ENCODE data around the gene DDX18. TPM values are rescaled to one million over a fixed set of nuclear protein-coding genes. Genes with fewer than 3 reads are reported as not detected.
"Not testable (repeated sequence)": the region's sequence is repeated elsewhere in the genome, so short reads cannot be mapped to it uniquely, and the experiment has no call there.

DDX18 gene
- total RNA-seq, 4 donors from 2014 or later: 37.3 to 64.1 (median 47.8) TPM

DNA sequence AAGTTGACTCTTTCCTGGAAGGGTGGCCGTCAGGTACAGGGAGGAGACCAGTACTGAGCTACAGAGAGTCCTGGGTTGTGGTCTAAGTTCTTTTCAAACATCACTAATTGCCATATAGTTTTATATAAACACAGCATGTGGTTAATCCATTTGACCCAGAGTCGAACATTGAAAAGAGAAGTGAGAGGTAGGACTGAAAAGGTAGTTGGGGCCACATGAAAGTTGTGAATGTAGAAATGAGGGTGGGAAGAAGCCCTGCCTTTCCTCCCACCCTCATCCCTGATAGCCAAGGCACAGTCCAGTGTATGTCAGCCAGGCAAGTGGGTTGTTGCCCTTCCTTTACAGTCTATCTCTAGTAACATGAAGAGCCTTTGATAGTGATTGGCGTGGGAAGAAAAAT, 4.4 kb downstream of the DDX18 start:
- H3K27ac ChIP-seq: no peak overlapping the region
- H3K27me3 ChIP-seq: no peaks in the 10 kb centered on the region
- no peak overlapping the region for H3K4me3 ChIP-seq
- H3K9me3 ChIP-seq: no peaks in the 10 kb centered on the region
- H3K4me1 ChIP-seq: peaks cover 8 to 29% (median 9%) of the 10 kb centered on the region in 3 donors
- 94 to 95% methylated on average over 2 of the region's 3 CpGs for WGBS, 2 donors (ENCODE audit: low coverage in 1 of 2)
- TF ChIP-seq POLR2AphosphoS5 (IDR thresholded peaks at IDR 0.05) (no peak), EP300 (IDR thresholded peaks at IDR 0.05) (no peak), CTCF (IDR thresholded peaks at IDR 0.05) (no peak), POLR2A (IDR thresholded peaks at IDR 0.05) (no peak)
- H3K36me3 ChIP-seq: peaks cover 15 to 67% of the 10 kb centered on the region in 2 donors
- no peak for ATAC-seq

DNA sequence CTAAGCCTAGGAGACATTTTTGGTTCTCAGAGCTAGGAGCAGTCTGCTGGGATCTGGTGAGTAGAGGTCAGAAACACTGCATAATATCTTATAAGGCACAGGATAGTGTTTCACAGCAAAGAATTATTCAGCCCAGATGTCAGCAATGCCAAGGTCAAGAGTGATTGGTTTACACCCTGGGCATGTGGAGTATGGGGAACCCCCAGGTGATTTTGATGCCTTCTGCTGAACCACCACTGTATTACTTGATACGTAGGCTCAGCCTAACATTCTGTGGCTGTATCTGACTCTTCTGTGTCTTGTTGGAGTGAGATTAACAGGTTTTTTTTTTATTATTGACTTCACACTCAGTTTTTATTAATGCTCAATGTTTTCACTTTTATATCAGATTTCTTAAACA, 6.0 kb downstream of the DDX18 start:
- 56% methylated on average over 1 of the region's 1 CpG; no CpG with 5 or more reads in 1 of the 2 donors for WGBS, 2 donors (ENCODE audit: low coverage in 1 of 2)
- Histone ChIP-seq H3K27ac (no peak overlapping the region), H3K4me1 (peaks cover 5 to 22% (median 6%) of the 10 kb centered on the region in 3 donors), H3K36me3 (peaks cover 18 to 82% of the 10 kb centered on the region in 2 donors), H3K27me3 (no peaks in the 10 kb centered on the region), H3K4me3 (no peak overlapping the region), H3K9me3 (no peaks in the 10 kb centered on the region)
- TF ChIP-seq EP300 (IDR thresholded peaks at IDR 0.05) (no peak), POLR2AphosphoS5 (IDR thresholded peaks at IDR 0.05) (no peak), CTCF (IDR thresholded peaks at IDR 0.05) (no peak), POLR2A (IDR thresholded peaks at IDR 0.05) (no peak)
- no peak for ATAC-seq

- no peak overlapping the region for H3K4me3 ChIP-seq
- WGBS, 2 donors (ENCODE audit: low coverage in 1 of 2): 74 to 81% methylated on average over 8 of the region's 8 CpGs
- H3K9me3 ChIP-seq: no peaks in the 10 kb centered on the region
- TF ChIP-seq POLR2AphosphoS5 (IDR thresholded peaks at IDR 0.05): no peak
- TF ChIP-seq EP300 (IDR thresholded peaks at IDR 0.05): no peak
- no peak for TF ChIP-seq CTCF (IDR thresholded peaks at IDR 0.05)
- no peak for TF ChIP-seq POLR2A (IDR thresholded peaks at IDR 0.05)
- no peak overlapping the region for H3K27ac ChIP-seq
- ATAC-seq: no peak
- no peaks in the 10 kb centered on the region for H3K4me1 ChIP-seq
- H3K27me3 ChIP-seq: no peaks in the 10 kb centered on the region
- peaks cover 24 to 100% of the 10 kb centered on the region in 2 donors for H3K36me3 ChIP-seq
Measured at GRCh38 chr2:117825437-117825836, 10.9 kb downstream of the DDX18 start.

GRCh38 chr2:117827464-117827863, 13.0 kb downstream of the DDX18 start:
- H3K36me3 ChIP-seq: peaks cover 16 to 100% of the 10 kb centered on the region in 2 donors
- 91 to 100% methylated on average over 3 to 4 of the region's 5 CpGs for WGBS, 2 donors (ENCODE audit: low coverage in 1 of 2)
- not testable (repeated sequence) for H3K4me1 ChIP-seq

DNA sequence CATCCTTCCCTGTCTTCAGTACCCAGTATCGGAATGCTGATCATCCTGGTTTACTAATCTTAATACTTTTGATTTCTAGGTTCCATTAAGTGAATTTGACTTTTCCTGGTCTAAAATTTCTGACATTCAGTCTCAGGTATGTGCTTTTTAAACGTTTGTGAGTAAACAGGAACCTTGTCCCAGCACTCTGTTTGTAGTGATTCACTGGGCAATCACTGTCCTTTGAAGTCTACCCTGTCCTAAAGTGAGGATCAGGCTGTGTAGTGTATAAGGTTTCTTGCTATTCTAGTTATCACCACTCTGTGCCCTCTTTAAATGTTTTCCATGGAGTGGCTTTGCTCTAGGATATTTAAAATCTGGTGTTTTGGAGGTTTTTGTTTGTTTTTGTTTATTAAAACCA, 14.4 kb downstream of the DDX18 start:
- Histone ChIP-seq H3K9me3 (no peaks in the 10 kb centered on the region), H3K27me3 (no peaks in the 10 kb centered on the region), H3K4me1 (no peaks in the 10 kb centered on the region), H3K27ac (no peak overlapping the region), H3K4me3 (no peak overlapping the region), H3K36me3 (peaks cover 16 to 100% of the 10 kb centered on the region in 2 donors)
- no peak for TF ChIP-seq POLR2A (IDR thresholded peaks at IDR 0.05)
- no peak for TF ChIP-seq EP300 (IDR thresholded peaks at IDR 0.05)
- WGBS, 2 donors (ENCODE audit: low coverage in 1 of 2): 82 to 86% methylated on average over 2 of the region's 2 CpGs
- no peak for ATAC-seq

More at GRCh38 chr2:117827464-117827863, 13.0 kb downstream of the DDX18 start:
- ATAC-seq, H3K27me3 ChIP-seq, H3K27ac ChIP-seq, H3K4me3 ChIP-seq, H3K9me3 ChIP-seq: not testable (repeated sequence)

DNA sequence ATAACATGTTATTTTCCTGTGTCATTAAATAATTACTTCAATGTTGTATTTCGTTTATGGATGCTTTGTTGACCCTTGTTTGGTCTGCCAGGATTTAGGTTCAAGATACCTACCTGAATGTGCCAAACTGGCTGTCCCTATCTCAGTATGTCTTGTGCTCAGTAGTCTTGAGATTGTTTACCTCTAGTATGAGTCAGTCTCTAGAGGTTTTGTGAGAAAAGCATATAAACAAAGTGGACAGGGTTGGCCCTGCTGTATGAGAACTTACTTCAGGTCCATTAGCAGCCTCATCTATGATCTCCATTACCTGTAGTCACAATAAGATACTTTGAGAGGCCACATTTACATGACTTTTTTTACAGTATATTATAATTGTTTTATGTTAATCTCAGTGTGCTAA, 17.8 kb downstream of the DDX18 start:
- Histone ChIP-seq H3K4me3 (no peak overlapping the region), H3K27me3 (no peaks in the 10 kb centered on the region), H3K36me3 (peaks cover 7 to 69% of the 10 kb centered on the region in 2 donors), H3K4me1 (peaks cover 0 to 18% (median 4%) of the 10 kb centered on the region in 3 donors), H3K9me3 (no peaks in the 10 kb centered on the region), H3K27ac (no peak overlapping the region)
- no peak for TF ChIP-seq POLR2AphosphoS5 (IDR thresholded peaks at IDR 0.05)
- TF ChIP-seq EP300 (IDR thresholded peaks at IDR 0.05): no peak
- TF ChIP-seq CTCF (IDR thresholded peaks at IDR 0.05): no peak
- TF ChIP-seq POLR2A (IDR thresholded peaks at IDR 0.05): no peak
- 94 to 100% methylated on average over 1 of the region's 1 CpG for WGBS, 2 donors (ENCODE audit: low coverage in 1 of 2)
- no peak for ATAC-seq
